Mucosa of stomach (tissue), 1 donor: ENCODE measurements around the gene KRTAP2-2.

ENCODE experiments used
- H3K27me3 ChIP-seq: one replicate; pipeline ENCODE4 v1.7.0; 2013; ENCODE audit warnings: mild to moderate bottlenecking, low read length; ENCODE audit not compliant: control insufficient read depth, insufficient read depth
- H3K36me3 ChIP-seq: one replicate; pipeline ENCODE4 v1.7.0; 2013; ENCODE audit warnings: low read length; ENCODE audit not compliant: control insufficient read depth, insufficient read depth
- H3K4me1 ChIP-seq: one replicate; pipeline ENCODE4 v1.7.0; 2013; ENCODE audit warnings: mild to moderate bottlenecking, low read length; ENCODE audit not compliant: control insufficient read depth, insufficient read depth
- H3K4me3 ChIP-seq: one replicate; pipeline ENCODE4 v1.7.0; 2013; ENCODE audit warnings: low read length
- H3K9ac ChIP-seq: one replicate; pipeline ENCODE4 v1.7.0; 2013; ENCODE audit warnings: mild to moderate bottlenecking, low read length, moderate library complexity
- H3K9me3 ChIP-seq: one replicate; pipeline ENCODE4 v1.7.0; 2013; ENCODE audit warnings: mild to moderate bottlenecking, low read length, moderate library complexity; ENCODE audit not compliant: control insufficient read depth
- donor health status: Pancreatic carcinoma.

Gene KRTAP2-2

GRCh38 chr17:41013606-41014005, 41.4 kb downstream of the KRTAP2-2 start:
- no peaks in the 10 kb centered on the region for H3K36me3 ChIP-seq
- H3K9me3 ChIP-seq, result no peaks in the 10 kb centered on the region
- no peaks in the 10 kb centered on the region for H3K4me1 ChIP-seq
- H3K4me3 ChIP-seq, result no peak overlapping the region
- H3K27me3 ChIP-seq, result no peaks in the 10 kb centered on the region
- H3K9ac ChIP-seq, result no peak overlapping the region

DNA sequence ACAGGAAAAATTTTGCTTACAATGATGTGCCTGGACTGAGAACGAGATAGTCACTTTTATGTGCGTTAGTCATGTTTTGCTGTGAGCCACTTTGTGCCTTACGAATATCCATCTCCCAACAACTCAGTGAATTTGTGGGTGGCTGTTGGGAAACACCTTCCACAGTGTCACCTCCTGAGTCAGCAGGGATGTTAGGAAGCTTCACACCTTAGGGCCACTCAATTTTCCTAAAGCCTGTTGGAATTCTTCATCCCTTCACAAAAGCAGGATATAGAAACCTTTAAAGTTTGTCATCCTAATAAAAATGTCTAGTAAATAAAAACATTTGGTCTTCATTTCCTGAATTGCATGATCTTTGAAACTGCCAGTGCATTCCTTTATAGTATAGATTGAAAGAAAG, 41.8 kb downstream of the KRTAP2-2 start:
- no peaks in the 10 kb centered on the region for H3K36me3 ChIP-seq
- H3K9me3 ChIP-seq, result no peaks in the 10 kb centered on the region
- no peaks in the 10 kb centered on the region for H3K27me3 ChIP-seq
- H3K4me1 ChIP-seq, result no peaks in the 10 kb centered on the region
- no peak overlapping the region for H3K9ac ChIP-seq
- H3K4me3 ChIP-seq, result no peak overlapping the region

DNA sequence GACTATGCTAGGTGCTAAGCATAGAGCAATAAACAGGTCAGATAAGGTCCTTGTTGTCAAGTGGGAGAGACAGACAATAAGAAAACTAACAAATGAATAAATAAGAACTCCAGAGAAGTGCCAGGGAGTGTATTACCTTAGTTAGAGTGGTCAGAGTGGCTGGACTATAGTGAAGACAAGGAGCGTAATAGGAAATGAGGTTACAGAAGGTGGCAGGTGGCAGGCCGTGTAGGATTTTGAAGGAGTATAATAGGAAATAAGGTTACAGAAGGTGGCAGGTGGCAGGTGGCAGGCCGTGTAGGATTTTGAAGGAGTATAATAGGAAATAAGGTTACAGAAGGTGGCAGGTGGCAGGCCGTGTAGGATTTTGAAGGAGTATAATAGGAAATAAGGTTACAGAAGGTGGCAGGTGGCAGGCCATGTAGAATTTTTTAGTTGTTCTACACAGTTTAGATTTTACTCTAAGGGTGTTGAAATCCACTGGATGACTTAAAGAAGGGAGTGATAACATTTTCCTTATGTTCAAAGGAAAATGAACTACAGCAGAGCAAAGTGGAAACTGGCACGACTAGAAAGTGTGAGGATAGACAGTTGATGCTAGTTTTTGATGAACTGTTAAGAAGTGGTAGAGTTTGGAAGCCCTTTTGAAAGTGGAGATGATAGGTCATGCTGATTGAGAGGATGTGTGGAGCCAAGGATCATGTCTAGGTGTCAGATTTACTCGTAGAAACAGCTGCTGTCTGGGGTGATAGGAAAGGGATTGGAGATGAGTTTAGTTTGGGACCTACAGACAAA, 42.5 kb downstream of the KRTAP2-2 start:
- Histone ChIP-seq H3K36me3 (no peaks in the 10 kb centered on the region), H3K4me3 (no peak overlapping the region), H3K4me1 (no peaks in the 10 kb centered on the region), H3K9ac (no peak overlapping the region), H3K9me3 (no peaks in the 10 kb centered on the region), H3K27me3 (no peaks in the 10 kb centered on the region)

DNA sequence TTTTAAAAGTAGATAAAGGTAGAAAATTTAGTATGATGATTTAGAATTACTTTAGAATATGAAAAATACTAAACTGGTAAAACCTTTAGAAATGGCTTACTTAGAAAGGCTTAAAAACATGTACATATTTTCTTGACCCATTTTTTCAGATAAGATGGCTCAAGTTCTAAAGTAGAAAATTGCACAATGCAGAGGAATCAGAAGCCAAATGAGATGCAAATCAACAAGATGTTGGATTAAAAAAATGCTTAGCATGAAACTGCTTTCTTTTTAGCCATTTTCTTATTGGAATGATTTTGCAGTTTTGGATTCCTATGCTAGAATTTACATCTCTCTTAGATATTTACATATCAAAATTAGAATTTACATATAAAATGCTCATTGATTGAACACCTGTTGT, 44.6 kb downstream of the KRTAP2-2 start:
- H3K4me3 ChIP-seq, result no peak overlapping the region
- no peak overlapping the region for H3K9ac ChIP-seq
- H3K27me3 ChIP-seq, result no peaks in the 10 kb centered on the region
- H3K4me1 ChIP-seq, result no peaks in the 10 kb centered on the region
- H3K36me3 ChIP-seq, result no peaks in the 10 kb centered on the region
- no peaks in the 10 kb centered on the region for H3K9me3 ChIP-seq

DNA sequence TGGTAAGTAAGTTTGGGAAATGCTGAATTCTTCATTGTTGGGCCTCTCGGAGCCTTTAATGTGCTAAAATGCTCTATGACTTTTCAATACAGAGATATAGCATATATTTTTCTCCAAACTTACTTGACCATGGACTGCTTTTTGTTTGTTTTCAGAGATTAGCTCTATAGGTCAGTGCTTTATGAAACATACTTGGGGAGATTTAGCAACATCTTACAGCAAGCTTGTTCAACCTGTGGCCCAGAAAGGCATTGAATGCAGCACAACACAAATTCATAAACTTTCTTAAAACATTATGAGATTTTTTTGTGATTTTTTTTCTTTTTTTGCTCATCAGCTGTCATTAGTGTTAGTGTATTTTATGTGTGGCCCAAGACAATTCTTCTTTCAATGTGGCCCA, 45.1 kb downstream of the KRTAP2-2 start:
- Histone ChIP-seq H3K4me3 (no peak overlapping the region), H3K9me3 (no peaks in the 10 kb centered on the region), H3K4me1 (no peaks in the 10 kb centered on the region), H3K36me3 (no peaks in the 10 kb centered on the region), H3K27me3 (no peaks in the 10 kb centered on the region), H3K9ac (no peak overlapping the region)

- H3K9ac ChIP-seq, result no peak overlapping the region
- H3K9me3 ChIP-seq, result no peaks in the 10 kb centered on the region
- no peaks in the 10 kb centered on the region for H3K4me1 ChIP-seq
- no peaks in the 10 kb centered on the region for H3K36me3 ChIP-seq
- H3K4me3 ChIP-seq, result no peak overlapping the region
- H3K27me3 ChIP-seq, result no peaks in the 10 kb centered on the region
Observed at GRCh38 chr17:41009301-41009760, 45.7 kb downstream of the KRTAP2-2 start.

GRCh38 chr17:41008811-41009210, 46.2 kb downstream of the KRTAP2-2 start, which contains the start of gene KRTAP3-1:
Gene KRTAP3-1 (minus strand): TSS chr17:41009128. CDS start chr17:41009074, 54 bp downstream.
- no peaks in the 10 kb centered on the region for H3K9me3 ChIP-seq
- H3K27me3 ChIP-seq, result no peaks in the 10 kb centered on the region
- H3K9ac ChIP-seq, result no peak within 1 kb of the TSS
- H3K4me3 ChIP-seq, result no peak within 1 kb of the TSS
- H3K4me1 ChIP-seq, result no peaks in the 10 kb centered on the region
- H3K36me3 ChIP-seq, result no peaks in the 10 kb centered on the region
